Activated CD4-positive, alpha-beta T cell treated with anti-CD3 and anti-CD28 coated beads for 4 hours (primary cell): ENCODE results near the gene IGF1R.

Experiments used
- DNase-seq, 2 donors: peaks; one replicate each; pipeline ENCODE4 v3.0.0-alpha.2; 2020

Gene IGF1R

GRCh38 chr15:98754657-98755022, 106.3 kb downstream of the IGF1R start:
- no peak for DNase-seq

GRCh38 chr15:98755138-98755537, 106.8 kb downstream of the IGF1R start:
- DNase-seq, result no peak

- no peak for DNase-seq
These were observed 107.4 kb downstream of the IGF1R start for GRCh38 chr15:98755781-98756180.

- DNase-seq, result no peak
These were observed 109.9 kb downstream of the IGF1R start for GRCh38 chr15:98758224-98758623.

- DNase-seq, result no peak
These were observed 110.9 kb downstream of the IGF1R start for GRCh38 chr15:98759277-98759676.

GRCh38 chr15:98760112-98760826, 111.9 kb downstream of the IGF1R start:
- DNase-seq, result no peak

GRCh38 chr15:98760975-98761374, 112.6 kb downstream of the IGF1R start:
- DNase-seq, result no peak

GRCh38 chr15:98763179-98763578, 114.8 kb downstream of the IGF1R start:
- DNase-seq, result no peak

- no peak for DNase-seq
These were observed 116.0 kb downstream of the IGF1R start for GRCh38 chr15:98764291-98764690.

- DNase-seq, result no peak
These were observed 117.3 kb downstream of the IGF1R start for GRCh38 chr15:98765610-98766009.

- DNase-seq, result no peak
These were observed 119.4 kb downstream of the IGF1R start for GRCh38 chr15:98767692-98768091.

- no peak for DNase-seq
These were observed 121.5 kb downstream of the IGF1R start for GRCh38 chr15:98769867-98770266.

- no peak for DNase-seq
These were observed 122.6 kb downstream of the IGF1R start for GRCh38 chr15:98770984-98771383.

GRCh38 chr15:98771541-98771940, 123.2 kb downstream of the IGF1R start:
- no peak for DNase-seq

- DNase-seq, result no peak
These were observed 124.6 kb downstream of the IGF1R start for GRCh38 chr15:98772895-98773294.

- DNase-seq, result no peak
These were observed 125.3 kb downstream of the IGF1R start for GRCh38 chr15:98773616-98774015.

- DNase-seq, result no peak
These were observed 126.6 kb downstream of the IGF1R start for GRCh38 chr15:98774756-98775497.

- no peak for DNase-seq
These were observed 127.3 kb downstream of the IGF1R start for GRCh38 chr15:98775498-98776230.

GRCh38 chr15:98776607-98777281, 128.4 kb downstream of the IGF1R start:
- DNase-seq, result no peak

GRCh38 chr15:98777426-98777825, 129.1 kb downstream of the IGF1R start:
- no peak for DNase-seq

GRCh38 chr15:98778263-98778959, 130.1 kb downstream of the IGF1R start:
- no peak for DNase-seq

- no peak for DNase-seq
These were observed 130.6 kb downstream of the IGF1R start for GRCh38 chr15:98778960-98779359.
